Neural cell (in vitro differentiated cells): ENCODE data around the gene DGCR8. TPM values are rescaled to one million over a fixed set of nuclear protein-coding genes. Genes with fewer than 3 reads are reported as not detected.

Source experiments
- H2AFZ ChIP-seq: fragments of 200-600, 300-800 bp; sonication (generic), shearing (Covaris generic); 2 replicates; pipeline ENCODE4 v1.6.0; 2014; ENCODE audit warnings: low read depth, mild to moderate bottlenecking, antibody characterized with exemption, low read length, moderate library complexity
- H3F3A ChIP-seq: fragments of 200-600 bp; shearing (Covaris generic); 2 replicates; pipeline ENCODE4 v1.6.1; 2016; ENCODE audit warnings: mild to moderate bottlenecking, moderate library complexity, mixed read lengths, antibody characterized with exemption, low read length; ENCODE audit not compliant: insufficient read depth, poor library complexity, severe bottlenecking
- H3K27ac ChIP-seq: fragments of 200-600, 300-800 bp; sonication (generic), shearing (Covaris generic); 2 replicates; pipeline ENCODE4 v1.5.1; 2014; ENCODE audit warnings: mild to moderate bottlenecking, low read length, moderate library complexity
- H3K27me3 ChIP-seq: fragments of 300-800, 200-600 bp; sonication (generic), shearing (Covaris generic); 2 replicates; pipeline ENCODE4 v1.6.0; 2014; ENCODE audit warnings: mild to moderate bottlenecking, low read depth, low read length, moderate library complexity; ENCODE audit not compliant: insufficient read depth
- H3K36me3 ChIP-seq: fragments of 300-800, 200-600 bp; sonication (generic), shearing (Covaris generic); 2 replicates; pipeline ENCODE4 v1.5.1; 2014; ENCODE audit warnings: mild to moderate bottlenecking, antibody characterized with exemption, low read length, moderate library complexity; ENCODE audit not compliant: insufficient read depth
- H3K4me2 ChIP-seq: fragments of 300-800, 200-600 bp; sonication (generic), shearing (Covaris generic); 2 replicates; pipeline ENCODE4 v1.6.0; 2014; ENCODE audit warnings: mild to moderate bottlenecking, low read length
- H3K4me3 ChIP-seq: fragments of 300-800, 200-600 bp; sonication (generic), shearing (Covaris generic); 2 replicates; pipeline ENCODE4 v1.5.1; 2014; ENCODE audit warnings: mild to moderate bottlenecking, low read length, moderate library complexity
- H3K79me2 ChIP-seq: fragments of 200-600 bp; shearing (Covaris generic); replicated peaks from 2 replicates; pipeline ENCODE4 v1.6.0; 2014; ENCODE audit warnings: mild to moderate bottlenecking, low read length, moderate library complexity; ENCODE audit not compliant: insufficient read depth
- H3K9ac ChIP-seq: fragments of 300-800, 200-600 bp; sonication (generic), shearing (Covaris generic); 2 replicates; pipeline ENCODE4 v1.6.1; 2016; ENCODE audit warnings: mild to moderate bottlenecking, low read length, mixed read lengths
- H3K9me2 ChIP-seq: fragments of 200-600 bp; shearing (Covaris generic); 2 replicates; pipeline ENCODE4 v1.6.1; 2016; ENCODE audit warnings: mild to moderate bottlenecking, low read length, mixed read lengths; ENCODE audit not compliant: insufficient read depth
- H3K9me3 ChIP-seq: fragments of 200-600, 300-800 bp; sonication (generic), shearing (Covaris generic); 2 replicates; pipeline ENCODE4 v1.6.1; 2016; ENCODE audit warnings: mild to moderate bottlenecking, mixed run types, low read length, moderate library complexity, mixed read lengths
- H4K20me1 ChIP-seq: fragments of 200-600 bp; shearing (Covaris generic); 2 replicates; pipeline ENCODE4 v1.6.1; 2016; ENCODE audit warnings: mild to moderate bottlenecking, mixed run types; ENCODE audit not compliant: insufficient read depth
- EP300 ChIP-seq: fragments of 450-650 bp; conservative IDR thresholded peaks from 2 replicates; pipeline ENCODE4 v1.6.1; 2014; ENCODE audit warnings: antibody characterized with exemption, mild to moderate bottlenecking, moderate library complexity; ENCODE audit not compliant: poor library complexity, severe bottlenecking
- EZH2 ChIP-seq: fragments of 200-600, 300-800 bp; shearing (Covaris generic), sonication (generic); IDR thresholded peaks from 2 replicates; pipeline ENCODE4 v1.6.1; 2014; ENCODE audit warnings: antibody characterized with exemption, low read length, borderline replicate concordance, mild to moderate bottlenecking; ENCODE audit not compliant: insufficient read depth, poor library complexity, severe bottlenecking
- MXI1 ChIP-seq: fragments of 450-650 bp; conservative IDR thresholded peaks from 2 replicates; pipeline ENCODE4 v1.6.1; 2014; ENCODE audit warnings: antibody characterized with exemption, mild to moderate bottlenecking; ENCODE audit not compliant: poor library complexity, severe bottlenecking
- POLR2AphosphoS5 ChIP-seq: IDR thresholded peaks from 2 replicates; pipeline ENCODE4 v1.6.1; 2012
- RAD21 ChIP-seq: fragments of 450-650 bp; conservative IDR thresholded peaks from 2 replicates; pipeline ENCODE4 v1.6.1; 2014; ENCODE audit warnings: antibody characterized with exemption, mild to moderate bottlenecking, moderate library complexity
- REST ChIP-seq: IDR thresholded peaks from 2 replicates; pipeline ENCODE4 v1.6.1; 2012; ENCODE audit warnings: borderline replicate concordance
- SMC3 ChIP-seq: fragments of 450-650 bp; conservative IDR thresholded peaks from 2 replicates; pipeline ENCODE4 v1.6.1; 2014; ENCODE audit warnings: antibody characterized with exemption, mild to moderate bottlenecking, moderate library complexity; ENCODE audit not compliant: poor library complexity
- TAF1 ChIP-seq: IDR thresholded peaks from 2 replicates; pipeline ENCODE4 v1.6.1; 2012; ENCODE audit warnings: low read depth
- polyA plus RNA-seq: library from polyadenylated mRNA; depleted of rRNA; stranded (reverse); fragments of >200 nt; gene quantifications from 2 replicates; pipeline ENCODE4 v1.2.3, GENCODE V29; 2014
- TF ChIP-seq, protein P1 (sequence below): fragments of 450-650 bp; IDR thresholded peaks from 2 replicates; pipeline ENCODE4 v1.5.1; 2014; ENCODE audit warnings: antibody characterized with exemption, mild to moderate bottlenecking, moderate library complexity; ENCODE audit not compliant: poor library complexity, severe bottlenecking

The DGCR8 gene
- polyA plus RNA-seq, 1 donor from 2014 or later, result 48.9 TPM

DNA sequence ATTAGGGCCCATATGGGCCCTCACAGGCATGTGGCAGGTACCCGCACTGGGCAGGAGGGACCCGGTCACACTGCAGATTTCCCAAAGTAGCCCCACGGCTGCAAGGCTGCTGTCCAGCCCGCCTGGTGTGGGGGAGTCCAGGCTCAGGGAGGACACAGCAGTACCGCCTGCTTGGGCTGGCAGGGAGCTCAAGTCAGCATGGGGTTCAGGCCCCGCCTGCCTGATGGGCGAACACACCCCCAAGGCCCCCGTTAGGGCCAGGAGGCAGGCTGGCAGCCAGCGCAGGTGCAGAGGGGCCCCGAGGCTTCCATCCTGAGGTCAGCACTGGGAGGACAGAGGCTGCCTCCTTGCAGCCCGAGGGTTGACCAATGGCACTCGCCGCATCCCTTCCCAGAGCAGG lies 57.1 kb downstream of the DGCR8 start:
- Histone ChIP-seq H3K9me3 (no peaks in the 10 kb centered on the region), H3K27me3 (no peaks in the 10 kb centered on the region), H3K9ac (no peak overlapping the region), H3K9me2 (no peaks in the 10 kb centered on the region), H4K20me1 (no peaks in the 10 kb centered on the region), H3K4me2 (no peak overlapping the region), H3K79me2 (no peaks in the 10 kb centered on the region), H3K4me3 (no peak overlapping the region), H3K27ac (no peak overlapping the region), H3F3A (no peaks in the 10 kb centered on the region), H2AFZ (no peak overlapping the region), H3K36me3 (no peaks in the 10 kb centered on the region)
- no peak for TF ChIP-seq TAF1

DNA sequence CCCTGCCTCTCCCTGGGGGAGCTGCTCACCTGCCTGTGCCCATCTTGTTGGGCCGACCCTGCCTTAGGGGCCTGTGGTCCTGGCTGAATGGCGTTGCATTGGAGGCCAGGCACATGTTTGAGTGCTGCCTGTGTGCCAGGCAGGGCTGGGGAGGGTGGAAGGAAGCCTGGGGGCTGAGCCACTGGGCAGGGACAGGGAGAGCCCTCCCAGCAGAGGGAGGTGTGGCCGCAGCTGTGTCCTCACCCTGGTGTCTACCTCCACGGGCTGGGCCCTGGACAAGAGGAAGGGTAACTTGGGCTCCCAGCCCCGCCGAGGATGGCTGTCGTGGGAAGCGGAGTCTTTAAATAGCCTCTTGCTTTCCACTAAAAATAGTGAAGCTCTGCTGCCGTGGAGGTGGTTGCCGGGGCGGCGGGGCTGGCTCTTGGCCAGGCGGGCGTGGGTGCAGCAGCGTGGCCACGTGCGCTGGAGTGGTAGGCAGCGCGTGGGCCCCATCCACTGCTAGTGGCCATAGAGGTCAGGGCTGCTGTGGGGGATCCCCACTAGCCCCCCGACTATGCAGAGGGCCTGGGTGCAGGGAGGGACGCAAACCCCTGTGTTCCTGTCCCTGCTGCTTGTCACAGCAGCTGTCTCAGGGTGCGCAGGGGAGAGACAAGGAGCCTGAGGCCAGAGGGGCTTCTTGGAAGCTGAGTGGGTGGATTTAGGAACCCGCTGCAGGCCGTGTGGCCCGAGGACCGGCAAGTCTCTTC lies 57.8 kb downstream of the DGCR8 start:
- Histone ChIP-seq H3K27ac (no peak overlapping the region), H3K9me2 (no peaks in the 10 kb centered on the region), H3K9me3 (no peaks in the 10 kb centered on the region), H3K79me2 (no peaks in the 10 kb centered on the region), H4K20me1 (no peaks in the 10 kb centered on the region), H3K4me3 (no peak overlapping the region), H2AFZ (no peak overlapping the region), H3F3A (no peaks in the 10 kb centered on the region), H3K4me2 (no peak overlapping the region), H3K9ac (no peak overlapping the region), H3K27me3 (no peaks in the 10 kb centered on the region), H3K36me3 (no peaks in the 10 kb centered on the region)
- TF ChIP-seq EP300, result no peak
- no peak for TF ChIP-seq REST
- no peak for TF ChIP-seq EZH2
- no peak for TF ChIP-seq TAF1
- TF ChIP-seq SMC3, result no peak
- no peak for TF ChIP-seq POLR2AphosphoS5
- no peak for TF ChIP-seq RAD21
- no peak for TF ChIP-seq MXI1
- TF ChIP-seq, protein P1, sequence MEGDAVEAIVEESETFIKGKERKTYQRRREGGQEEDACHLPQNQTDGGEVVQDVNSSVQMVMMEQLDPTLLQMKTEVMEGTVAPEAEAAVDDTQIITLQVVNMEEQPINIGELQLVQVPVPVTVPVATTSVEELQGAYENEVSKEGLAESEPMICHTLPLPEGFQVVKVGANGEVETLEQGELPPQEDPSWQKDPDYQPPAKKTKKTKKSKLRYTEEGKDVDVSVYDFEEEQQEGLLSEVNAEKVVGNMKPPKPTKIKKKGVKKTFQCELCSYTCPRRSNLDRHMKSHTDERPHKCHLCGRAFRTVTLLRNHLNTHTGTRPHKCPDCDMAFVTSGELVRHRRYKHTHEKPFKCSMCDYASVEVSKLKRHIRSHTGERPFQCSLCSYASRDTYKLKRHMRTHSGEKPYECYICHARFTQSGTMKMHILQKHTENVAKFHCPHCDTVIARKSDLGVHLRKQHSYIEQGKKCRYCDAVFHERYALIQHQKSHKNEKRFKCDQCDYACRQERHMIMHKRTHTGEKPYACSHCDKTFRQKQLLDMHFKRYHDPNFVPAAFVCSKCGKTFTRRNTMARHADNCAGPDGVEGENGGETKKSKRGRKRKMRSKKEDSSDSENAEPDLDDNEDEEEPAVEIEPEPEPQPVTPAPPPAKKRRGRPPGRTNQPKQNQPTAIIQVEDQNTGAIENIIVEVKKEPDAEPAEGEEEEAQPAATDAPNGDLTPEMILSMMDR, result no peak

GRCh38 chr22:20138417-20138738 lies 58.3 kb downstream of the DGCR8 start:
- Histone ChIP-seq H3K36me3 (no peaks in the 10 kb centered on the region), H3K27me3 (no peaks in the 10 kb centered on the region), H4K20me1 (no peaks in the 10 kb centered on the region), H3K9ac (no peak overlapping the region), H3K79me2 (no peaks in the 10 kb centered on the region), H3F3A (no peaks in the 10 kb centered on the region), H3K4me2 (no peak overlapping the region), H3K9me3 (no peaks in the 10 kb centered on the region), H2AFZ (no peak overlapping the region), H3K27ac (no peak overlapping the region), H3K9me2 (no peaks in the 10 kb centered on the region), H3K4me3 (no peak overlapping the region)
- TF ChIP-seq RAD21 (no peak), SMC3 (no peak), MXI1 (no peak), EP300 (no peak), REST (no peak), POLR2AphosphoS5 (no peak), TAF1 (no peak), EZH2 (no peak)
- TF ChIP-seq, protein P1, result no peak
